RWPE2 (cell line): ENCODE results near the gene MSL3B.

Source experiments
- ATAC-seq: fragments of 200-7000 bp; cut with Tn5 transposase; 3 replicates; pipeline ENCODE4 v1.9.1; 2021; ENCODE audit warnings: low read depth
- DNase-seq: peaks from one replicate; pipeline ENCODE4 v3.0.0-alpha.2; 2020; ENCODE audit warnings: low spot score
- H3K27ac ChIP-seq: fragments of 450-650 bp; 2 replicates; pipeline ENCODE4 v1.5.1; 2017; ENCODE audit warnings: mild to moderate bottlenecking; ENCODE audit not compliant: poor library complexity, severe bottlenecking
- H3K27me3 ChIP-seq: fragments of 250-450 bp; sonication (Bioruptor Pico); 2 replicates; pipeline ENCODE4 v1.5.1; 2021; ENCODE audit warnings: mild to moderate bottlenecking, moderate library complexity; ENCODE audit not compliant: insufficient read depth, poor library complexity, severe bottlenecking
- H3K36me3 ChIP-seq: fragments of 250-450 bp; sonication (Bioruptor Pico); 2 replicates; pipeline ENCODE4 v1.5.1; 2020; ENCODE audit warnings: low read depth, mild to moderate bottlenecking, moderate library complexity
- H3K4me1 ChIP-seq: fragments of 250-450 bp; sonication (Bioruptor Pico); 2 replicates; pipeline ENCODE4 v1.5.1; 2021; ENCODE audit warnings: mild to moderate bottlenecking, moderate library complexity; ENCODE audit not compliant: insufficient read depth, poor library complexity, severe bottlenecking
- H3K4me3 ChIP-seq: fragments of 250-450 bp; sonication (Bioruptor Pico); 2 replicates; pipeline ENCODE4 v1.5.1; 2021; ENCODE audit warnings: mild to moderate bottlenecking, moderate library complexity; ENCODE audit not compliant: severe bottlenecking
- H3K9me3 ChIP-seq: fragments of 250-450 bp; sonication (Bioruptor Pico); 2 replicates; pipeline ENCODE4 v1.5.1; 2021; ENCODE audit warnings: mild to moderate bottlenecking, moderate library complexity; ENCODE audit not compliant: severe bottlenecking
- CTCF ChIP-seq: fragments of 450-650 bp; IDR thresholded peaks from one replicate; pipeline ENCODE4 v1.5.1; 2017; ENCODE audit warnings: mild to moderate bottlenecking, moderate library complexity; ENCODE audit not compliant: poor library complexity, severe bottlenecking

MSL3B gene

GRCh38 chr2:233817995-233818638 lies 50.1 kb downstream of the MSL3B start:
- ATAC-seq: no peak
- no peak for TF ChIP-seq CTCF
- DNase-seq: peak; percentile 33

GRCh38 chr2:233817361-233817911 lies 50.8 kb downstream of the MSL3B start:
- no peaks in the 10 kb centered on the region for H3K4me1 ChIP-seq
- DNase-seq (peak; percentile 17), ATAC-seq (no peak)
- H3K27ac ChIP-seq: no peak overlapping the region
- no peaks in the 10 kb centered on the region for H3K36me3 ChIP-seq
- H3K27me3 ChIP-seq: no peaks in the 10 kb centered on the region
- no peaks in the 10 kb centered on the region for H3K9me3 ChIP-seq
- no peak for TF ChIP-seq CTCF
- H3K4me3 ChIP-seq: no peak overlapping the region

More at GRCh38 chr2:233817995-233818638, 50.1 kb downstream of the MSL3B start:
- no peaks in the 10 kb centered on the region for H3K4me1 ChIP-seq
- no peak overlapping the region for H3K4me3 ChIP-seq
- no peaks in the 10 kb centered on the region for H3K9me3 ChIP-seq
- H3K27me3 ChIP-seq: no peaks in the 10 kb centered on the region
- H3K36me3 ChIP-seq: no peaks in the 10 kb centered on the region
- no peak overlapping the region for H3K27ac ChIP-seq

- Histone ChIP-seq H3K27ac (no peak overlapping the region), H3K36me3 (no peaks in the 10 kb centered on the region), H3K9me3 (no peaks in the 10 kb centered on the region), H3K27me3 (no peaks in the 10 kb centered on the region), H3K4me3 (no peak overlapping the region), H3K4me1 (no peaks in the 10 kb centered on the region)
- DNase-seq (peak; percentile 9), ATAC-seq (no peak)
- TF ChIP-seq CTCF: no peak
Observed at GRCh38 chr2:233816771-233817170, 51.4 kb downstream of the MSL3B start.

GRCh38 chr2:233816334-233816733 lies 51.9 kb downstream of the MSL3B start:
- H3K27ac ChIP-seq: no peak overlapping the region
- ATAC-seq: no peak
- no peaks in the 10 kb centered on the region for H3K36me3 ChIP-seq
- no peaks in the 10 kb centered on the region for H3K4me1 ChIP-seq
- peak; percentile 19 for DNase-seq
- no peak overlapping the region for H3K4me3 ChIP-seq
- no peak for TF ChIP-seq CTCF
- no peaks in the 10 kb centered on the region for H3K9me3 ChIP-seq
- H3K27me3 ChIP-seq: no peaks in the 10 kb centered on the region

GRCh38 chr2:233815861-233816260 lies 52.3 kb downstream of the MSL3B start:
- H3K27ac ChIP-seq: no peak overlapping the region
- H3K27me3 ChIP-seq: no peaks in the 10 kb centered on the region
- H3K4me3 ChIP-seq: no peak overlapping the region
- H3K9me3 ChIP-seq: no peaks in the 10 kb centered on the region
- no peaks in the 10 kb centered on the region for H3K4me1 ChIP-seq
- no peak for DNase-seq
- no peak for TF ChIP-seq CTCF
- ATAC-seq: no peak
- no peaks in the 10 kb centered on the region for H3K36me3 ChIP-seq
